GM18868 (cell line): ENCODE measurements around the gene PRMT5.
A peak's percentile ranks its signal among the peaks of the same experiment; 100 is the strongest.

Experiments
- ATAC-seq: cut with Tn5 transposase; IDR thresholded peaks from one replicate; pipeline ENCODE4 v1.9.1; 2021; ENCODE audit warnings: mild to moderate bottlenecking, moderate library complexity; ENCODE audit not compliant: unreplicated experiment

The PRMT5 gene

DNA sequence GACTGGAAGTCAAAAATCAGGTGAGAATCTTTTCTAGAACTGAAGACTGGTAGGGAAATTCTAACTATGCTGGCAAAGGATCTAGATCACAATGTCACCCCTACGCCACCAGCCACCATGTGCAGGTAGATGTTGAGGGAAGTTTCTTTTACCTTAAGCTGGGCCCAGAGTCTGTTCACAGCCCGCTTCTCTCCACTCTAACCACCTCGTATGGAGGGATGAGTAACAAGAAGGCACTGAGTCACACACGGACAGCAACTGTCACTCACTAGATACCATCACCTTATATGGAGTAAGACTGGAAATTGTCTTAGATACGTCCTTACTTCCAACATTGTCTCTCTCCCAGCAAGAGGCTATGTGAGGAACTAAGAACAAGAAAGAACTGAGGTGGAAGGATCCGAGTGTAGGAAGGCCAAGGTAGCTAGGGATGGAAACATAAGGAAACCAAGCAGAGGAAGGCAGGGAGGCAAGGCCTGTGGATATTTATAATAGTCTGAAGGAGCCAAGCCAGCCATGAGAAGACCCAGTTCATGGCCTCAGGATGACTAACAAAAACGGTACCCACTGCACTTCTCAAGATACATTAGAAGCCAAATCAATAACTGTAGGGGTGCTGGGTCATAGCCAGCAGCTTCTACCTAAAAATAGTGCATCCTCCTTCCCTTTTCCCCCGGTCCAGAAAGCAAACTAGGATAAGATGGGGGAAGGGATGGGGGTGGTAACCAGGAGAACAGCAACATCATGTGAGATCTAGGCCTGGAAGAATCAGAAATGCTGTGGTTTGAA is 30.7 kb downstream of the PRMT5 start:
- no peak for ATAC-seq

DNA sequence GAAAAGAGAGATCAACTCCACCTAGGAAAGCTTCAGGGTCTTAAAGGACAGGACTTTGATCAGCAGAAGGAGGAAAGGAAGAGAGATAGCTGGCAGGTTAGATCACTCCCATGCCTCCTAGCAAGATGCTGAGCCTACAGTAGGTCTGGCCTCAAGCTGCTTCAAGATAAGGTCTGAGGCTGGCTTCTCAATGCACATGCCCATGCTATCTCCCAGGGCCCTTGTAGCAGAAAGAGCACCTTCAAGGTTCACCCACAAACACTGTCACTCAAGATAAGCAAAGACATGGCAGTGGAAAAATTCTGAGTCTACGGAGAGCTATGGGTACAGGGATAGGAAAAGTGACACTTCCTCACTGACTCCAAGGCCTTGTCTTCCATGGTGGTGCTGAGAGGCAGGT is 31.8 kb downstream of the PRMT5 start:
- ATAC-seq: no peak

DNA sequence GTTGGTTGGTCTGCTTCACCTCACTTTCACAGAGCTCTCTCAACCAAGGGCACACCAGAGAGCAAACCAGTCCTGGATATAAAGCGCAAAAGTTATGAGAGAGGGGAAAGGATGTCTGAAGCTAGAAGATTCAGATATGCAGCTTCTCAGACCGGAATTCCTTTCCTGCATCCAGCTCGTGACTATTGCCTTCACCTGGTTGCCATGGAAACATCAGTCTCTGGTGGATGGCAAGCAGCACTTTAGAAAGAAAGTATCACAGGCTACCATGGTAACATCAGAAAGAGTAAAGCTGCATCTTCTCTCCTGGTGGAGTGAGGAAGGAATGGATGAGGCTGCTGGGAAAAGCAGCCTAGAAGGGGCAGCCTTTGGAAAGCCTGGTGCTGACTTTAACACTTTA is 32.4 kb downstream of the PRMT5 start:
- no peak for ATAC-seq

DNA sequence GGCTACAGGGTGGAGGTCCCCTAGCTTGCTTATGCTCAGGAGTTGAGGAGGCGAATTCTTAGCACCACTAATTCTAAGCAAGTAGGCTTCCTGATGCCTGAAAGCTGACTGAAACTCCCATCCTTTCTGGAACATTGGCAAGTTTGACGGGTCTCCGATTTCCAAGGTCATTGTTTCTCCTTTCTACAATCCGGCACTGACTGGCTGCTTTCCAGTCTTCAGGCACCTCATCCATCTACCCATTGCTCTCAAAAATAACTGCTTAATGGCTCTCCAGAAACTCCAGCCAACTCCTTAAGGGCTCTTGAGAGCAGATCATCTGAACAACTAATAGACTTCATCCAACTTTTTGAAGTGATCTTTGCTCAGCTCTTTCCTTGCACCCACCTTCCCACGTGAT is 32.8 kb downstream of the PRMT5 start:
- no peak for ATAC-seq

DNA sequence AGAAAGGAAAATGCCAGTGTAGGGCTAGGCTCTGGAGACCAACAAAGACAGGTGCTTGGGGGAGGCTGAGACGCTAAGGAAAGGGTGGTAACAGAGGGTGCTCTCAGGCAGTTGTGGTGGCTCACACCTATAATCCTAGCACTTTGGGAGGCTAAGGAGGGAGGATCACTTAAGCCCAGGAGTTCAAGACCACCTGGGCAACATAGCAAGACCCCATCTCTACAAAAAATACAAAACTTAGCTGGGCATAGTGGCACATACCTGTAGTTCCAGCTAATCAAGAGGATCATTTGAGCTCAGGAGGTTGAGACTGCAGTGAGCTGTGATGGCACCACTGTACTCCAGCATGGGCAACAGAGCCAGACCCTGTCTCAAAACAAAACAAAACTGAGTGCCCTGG is 33.8 kb downstream of the PRMT5 start:
- no peak for ATAC-seq

DNA sequence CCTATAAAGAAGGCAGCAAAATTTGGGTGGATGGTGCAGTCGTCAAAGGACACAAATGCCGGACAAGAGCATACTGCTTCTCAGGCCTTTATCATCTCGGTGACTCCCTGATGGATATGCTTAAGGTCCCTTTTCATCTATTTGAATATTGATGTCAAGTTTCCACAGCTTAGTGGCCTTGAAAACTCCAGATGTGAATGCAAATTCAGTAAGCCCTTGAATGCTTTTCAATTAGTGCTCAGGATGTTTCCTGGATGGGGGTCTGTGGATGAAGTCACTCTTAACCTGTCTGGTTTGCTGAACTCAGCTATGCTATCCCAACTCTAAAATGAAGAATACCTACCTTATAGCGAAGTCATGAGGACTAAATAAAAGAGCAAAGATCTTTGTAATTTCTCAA is 35.5 kb downstream of the PRMT5 start:
- ATAC-seq: no peak

DNA sequence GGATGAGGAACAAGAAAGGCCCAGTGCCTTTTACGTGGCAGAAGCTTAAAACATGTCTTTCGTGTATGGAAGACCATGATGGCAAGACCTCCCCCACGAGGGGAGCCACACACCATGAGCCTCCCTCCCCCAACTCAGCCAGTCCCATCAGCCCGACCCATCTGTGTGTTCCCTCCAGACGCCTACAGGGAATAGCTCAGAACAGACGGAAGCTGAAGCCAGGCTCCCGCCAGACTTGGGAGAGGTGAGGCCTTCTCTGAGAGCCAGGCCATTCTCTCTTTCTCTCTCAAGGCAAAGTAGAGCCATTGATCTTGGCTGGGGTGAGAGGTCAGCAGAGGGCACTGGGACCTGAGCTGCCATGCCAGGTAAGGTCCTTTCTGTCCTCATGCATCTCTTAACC is 36.7 kb downstream of the PRMT5 start:
- no peak for ATAC-seq

DNA sequence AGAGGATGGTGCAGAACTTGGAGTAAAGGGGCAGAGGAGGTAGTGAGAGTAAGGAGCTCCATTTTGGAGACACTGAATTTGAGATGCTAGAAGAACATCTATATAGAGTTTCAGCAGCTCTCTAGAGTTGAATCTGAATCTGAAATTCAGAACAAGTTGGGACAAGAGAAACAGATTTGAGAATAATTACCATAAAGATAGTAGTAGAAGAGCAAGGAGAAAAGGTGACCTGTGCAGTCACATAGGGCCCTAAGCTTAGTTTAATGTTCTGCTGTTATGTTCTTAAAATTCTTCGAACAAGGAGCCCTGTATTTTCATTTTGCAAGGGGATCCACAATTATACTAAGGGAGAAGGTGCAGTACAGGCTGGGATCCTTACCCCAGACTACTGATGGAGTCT is 38.8 kb downstream of the PRMT5 start:
- no peak for ATAC-seq

DNA sequence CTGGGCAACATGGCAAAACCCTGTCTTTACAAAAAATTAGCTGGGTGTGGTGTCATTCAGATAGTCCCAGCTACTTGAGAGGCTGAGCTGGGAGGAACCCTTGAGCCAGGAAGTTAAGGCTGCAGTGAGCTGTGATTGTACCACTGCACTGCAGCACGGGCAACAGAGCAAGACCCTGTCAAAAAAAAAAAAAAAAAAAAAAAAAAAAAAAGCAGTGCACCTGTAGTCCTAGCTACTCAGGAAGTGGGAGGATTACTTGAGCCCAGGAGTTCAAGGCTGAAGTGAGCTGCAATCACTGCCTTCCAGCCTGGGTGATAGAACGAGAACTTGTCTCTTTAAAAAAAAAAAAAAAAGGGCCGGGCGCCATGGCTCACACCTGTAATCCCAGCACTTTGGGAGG is 40.5 kb downstream of the PRMT5 start:
- no peak for ATAC-seq

DNA sequence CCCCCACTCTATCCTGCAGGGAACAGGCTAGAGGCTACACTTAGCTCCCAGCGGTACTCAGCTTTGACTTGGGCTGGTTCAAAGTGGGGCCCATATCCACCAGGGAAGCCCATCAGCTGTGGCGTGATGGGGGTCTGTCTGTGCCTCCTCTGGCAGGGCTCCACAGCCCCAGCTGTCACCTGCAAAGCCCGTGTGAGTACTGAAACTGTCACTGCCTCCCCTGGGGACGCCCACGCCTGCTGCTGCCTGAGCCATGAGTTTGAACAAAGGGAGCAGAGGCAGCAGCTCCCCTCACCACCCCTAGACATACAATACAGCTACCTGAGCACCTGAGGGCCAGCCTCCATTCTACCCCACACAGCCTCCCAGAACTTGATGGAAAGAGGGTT is 41.2 kb downstream of the PRMT5 start:
- ATAC-seq: peak; percentile 60

DNA sequence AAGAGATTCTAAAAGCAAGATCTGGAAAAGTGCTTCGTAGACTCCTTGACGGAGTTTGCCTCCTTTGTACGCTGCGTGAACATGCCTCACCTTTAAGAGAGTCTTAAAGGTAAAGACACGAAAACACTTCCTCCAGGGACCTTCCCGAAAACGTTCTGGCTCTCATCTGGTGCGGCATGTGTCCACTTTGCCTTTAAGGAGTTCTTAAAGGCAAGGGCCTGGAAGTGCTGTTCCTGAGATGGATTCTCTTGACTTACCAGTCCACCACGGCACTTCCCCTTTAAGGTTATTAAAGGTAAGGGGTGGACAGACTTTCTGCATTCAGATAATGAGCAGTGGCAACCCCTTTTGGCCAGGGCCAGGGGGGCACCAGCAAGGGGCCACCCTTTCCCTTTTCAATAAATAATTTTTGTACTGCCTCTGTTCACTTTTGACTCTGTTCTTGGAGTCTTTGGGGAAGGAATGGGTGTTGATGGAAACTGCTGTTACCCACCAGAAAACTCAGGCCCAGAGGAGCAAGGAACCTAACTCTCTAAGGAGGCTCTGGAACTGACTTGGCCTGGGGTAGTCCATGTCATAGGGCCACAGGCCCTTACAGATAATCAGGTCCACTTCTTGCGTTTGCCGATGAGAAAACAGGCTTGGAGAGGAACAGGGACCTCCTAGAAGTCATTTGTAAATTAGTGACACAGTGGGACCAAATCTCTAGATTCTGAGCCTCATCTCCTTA is 41.8 kb downstream of the PRMT5 start:
- peak; percentile 45 for ATAC-seq

DNA sequence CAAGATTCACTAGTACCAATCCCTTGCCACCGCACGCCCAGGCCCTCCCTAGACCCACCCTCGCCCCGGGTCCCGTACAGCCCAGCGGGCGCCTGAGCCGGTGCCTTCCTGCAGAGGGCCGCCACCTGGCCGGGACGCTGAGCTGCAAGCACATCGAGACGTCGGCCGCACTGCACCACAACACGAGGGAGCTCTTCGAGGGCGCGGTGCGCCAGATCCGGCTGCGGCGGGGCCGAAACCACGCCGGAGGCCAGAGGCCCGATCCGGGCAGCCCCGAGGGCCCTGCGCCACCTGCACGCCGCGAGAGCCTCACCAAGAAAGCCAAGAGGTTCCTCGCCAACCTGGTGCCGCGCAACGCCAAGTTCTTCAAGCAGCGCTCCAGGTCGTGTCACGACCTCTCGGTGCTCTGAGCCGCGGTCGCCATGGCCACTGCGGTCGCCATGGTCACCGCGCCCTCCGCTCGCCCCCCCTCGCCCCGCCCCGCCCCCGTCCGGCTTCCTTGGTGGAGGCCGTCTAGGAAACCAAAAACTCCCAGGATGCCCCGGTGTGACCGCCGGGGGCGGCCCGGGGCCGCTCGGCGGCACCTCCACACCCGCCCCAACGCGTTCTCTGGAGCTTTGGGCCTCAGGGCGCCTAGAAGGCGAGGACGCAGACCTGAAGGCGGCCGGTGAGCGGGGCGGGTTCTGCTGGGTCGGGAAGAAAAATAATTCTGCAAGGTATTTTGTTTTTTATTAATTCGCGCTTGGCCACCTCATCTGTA is 42.5 kb downstream of the PRMT5 start:
- ATAC-seq: peak; percentile 40

DNA sequence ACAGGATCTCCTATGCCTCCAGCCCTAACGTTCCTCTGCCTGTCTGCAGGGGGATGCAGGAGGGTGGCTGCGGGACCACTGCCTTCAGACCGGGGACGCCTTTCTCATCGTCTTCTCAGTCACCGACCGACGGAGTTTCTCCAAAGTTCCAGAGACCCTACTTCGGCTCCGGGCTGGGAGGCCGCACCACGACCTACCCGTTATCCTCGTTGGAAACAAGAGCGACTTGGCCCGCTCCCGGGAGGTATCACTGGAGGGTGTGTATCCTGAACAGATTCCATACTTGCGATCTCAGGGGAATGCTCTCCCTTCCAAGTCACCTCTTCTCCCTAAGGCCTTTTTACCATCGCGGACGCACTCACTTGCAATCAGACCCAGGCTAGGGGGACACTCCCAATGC is 43.2 kb downstream of the PRMT5 start:
- no peak for ATAC-seq

DNA sequence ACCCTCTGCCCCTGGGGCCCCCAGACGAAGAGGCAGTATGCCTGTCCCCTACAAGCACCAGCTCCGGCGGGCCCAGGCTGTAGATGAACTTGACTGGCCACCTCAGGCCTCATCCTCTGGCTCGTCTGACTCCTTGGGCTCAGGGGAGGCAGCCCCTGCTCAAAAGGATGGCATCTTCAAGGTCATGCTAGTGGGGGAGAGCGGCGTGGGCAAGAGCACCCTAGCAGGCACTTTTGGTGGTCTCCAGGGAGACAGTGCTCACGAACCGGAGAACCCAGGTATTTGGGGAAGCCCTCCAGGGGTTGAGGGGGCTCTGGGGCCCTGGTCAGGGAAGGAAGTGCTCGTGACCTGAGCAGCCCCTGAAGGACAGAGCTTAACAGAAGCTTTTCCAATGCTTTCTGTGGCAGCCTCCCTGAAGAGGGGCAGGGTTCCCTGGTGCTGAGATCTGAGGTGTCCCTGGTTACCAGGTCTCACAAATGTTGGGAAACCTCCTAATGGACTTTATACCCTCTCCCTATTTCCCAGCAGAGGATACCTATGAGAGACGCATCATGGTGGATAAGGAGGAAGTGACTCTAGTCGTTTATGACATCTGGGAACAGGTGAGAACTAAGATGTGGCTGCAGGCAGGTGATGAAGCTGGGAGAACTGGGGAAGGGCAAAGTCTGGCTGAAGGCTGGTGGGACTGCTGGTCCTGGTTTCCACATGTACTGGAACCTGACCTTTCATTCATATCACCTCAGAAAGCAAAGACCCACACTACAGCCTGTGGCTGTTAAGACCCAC is 44.2 kb downstream of the PRMT5 start:
- ATAC-seq: no peak

DNA sequence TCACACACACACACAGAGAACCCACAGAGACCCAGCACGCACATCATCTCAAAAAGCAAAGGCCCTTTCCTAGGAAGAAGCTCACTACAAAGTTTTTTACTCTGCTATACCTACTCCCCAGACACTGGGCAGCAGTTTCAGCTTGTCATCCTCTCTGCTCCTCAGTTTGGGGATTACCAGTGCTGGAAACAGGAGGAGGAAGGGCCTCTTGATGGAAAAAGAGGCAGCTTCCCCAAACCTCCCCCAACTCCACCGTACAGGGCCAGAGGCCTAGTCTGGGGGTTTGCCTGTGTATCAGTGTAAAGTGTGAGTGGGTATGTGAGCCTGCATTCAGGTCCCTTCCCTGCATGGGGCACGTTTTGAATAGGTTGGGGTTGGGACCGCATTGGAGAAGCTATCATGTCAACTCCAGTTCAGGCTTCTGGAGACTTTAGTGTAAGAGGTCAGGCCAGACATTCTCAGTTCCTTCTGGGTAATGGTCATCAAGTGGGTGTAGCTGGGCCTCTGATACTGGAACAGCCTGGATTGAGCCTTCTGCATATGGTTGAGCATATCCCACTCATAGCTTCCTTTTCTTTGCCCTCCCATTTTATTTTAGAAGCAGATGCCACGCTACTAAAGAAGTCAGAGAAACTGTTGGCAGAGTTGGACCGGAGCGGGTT is 45.0 kb downstream of the PRMT5 start:
- ATAC-seq: no peak

DNA sequence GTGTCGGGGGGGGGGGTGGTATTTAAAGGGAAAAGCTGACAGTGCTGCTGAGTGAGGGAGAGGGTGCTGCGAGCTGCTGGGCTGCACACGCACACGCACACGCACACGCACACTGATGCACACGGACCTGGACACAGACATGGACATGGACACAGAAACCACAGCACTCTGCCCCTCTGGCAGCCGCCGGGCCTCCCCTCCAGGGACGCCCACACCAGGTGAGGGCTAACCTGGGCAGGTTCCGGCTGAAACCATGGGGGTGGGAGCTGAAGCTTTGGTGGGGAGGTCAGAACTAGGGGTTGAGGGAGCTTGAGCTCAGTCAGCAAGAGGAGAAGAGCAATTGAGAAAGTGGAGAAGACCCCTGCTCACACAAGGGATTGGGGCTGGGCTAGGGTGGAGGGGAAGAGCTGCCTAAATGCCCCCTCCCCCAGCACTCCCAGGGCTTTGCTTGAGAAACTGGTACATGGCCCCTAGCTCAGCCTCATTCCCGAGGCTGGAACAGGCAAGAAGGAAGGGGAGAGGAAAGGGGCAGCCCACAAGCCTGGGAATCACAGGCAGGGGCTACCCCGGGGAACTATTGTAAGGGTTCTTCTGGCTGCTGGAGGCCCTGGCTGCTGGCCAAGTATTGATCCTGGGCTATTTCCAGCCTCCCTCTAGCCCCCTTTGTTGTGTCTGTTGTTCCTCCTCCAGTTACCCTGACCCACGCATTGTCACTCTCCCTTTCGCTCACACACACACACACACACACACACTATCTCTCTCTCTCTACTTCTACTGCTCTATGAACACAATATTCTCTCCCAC is 45.8 kb downstream of the PRMT5 start, which contains the start of gene REM2:
REM2 (plus strand) TSS at position 50 of the 804 bp plus-strand sequence; CDS start at position 116, 66 bp downstream.
- no peak for ATAC-seq

DNA sequence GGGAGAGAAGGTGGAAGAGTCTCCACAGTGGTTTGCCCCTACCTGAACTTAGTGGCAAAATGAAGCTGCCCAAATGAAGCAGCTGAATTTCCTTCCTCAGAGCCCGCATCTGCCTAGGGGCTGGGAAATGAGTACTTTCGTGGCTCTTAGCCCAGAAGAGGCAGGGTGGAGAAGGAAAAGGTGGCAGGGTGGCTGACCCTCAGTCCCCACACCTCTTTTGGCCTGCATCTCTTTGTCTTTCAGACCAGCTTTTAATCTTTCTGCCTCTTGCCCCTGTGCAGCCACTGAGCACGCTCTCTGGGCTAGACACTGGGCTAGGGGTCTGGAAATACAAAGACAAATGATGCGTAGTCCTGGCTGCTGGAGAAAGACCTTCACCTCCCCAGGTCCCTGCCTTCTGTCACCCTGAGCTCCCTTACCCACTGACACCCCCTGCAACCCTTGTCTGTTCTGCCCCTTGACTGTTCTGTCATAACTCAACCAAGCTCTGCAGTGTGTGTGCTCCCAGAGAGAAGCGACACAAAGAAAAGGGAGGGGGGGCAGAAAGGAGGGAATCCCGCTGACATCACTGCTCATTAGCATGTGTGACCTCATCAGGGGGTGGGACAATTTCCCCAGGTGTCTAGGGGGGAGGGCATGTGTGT is 46.5 kb downstream of the PRMT5 start:
- no peak for ATAC-seq

DNA sequence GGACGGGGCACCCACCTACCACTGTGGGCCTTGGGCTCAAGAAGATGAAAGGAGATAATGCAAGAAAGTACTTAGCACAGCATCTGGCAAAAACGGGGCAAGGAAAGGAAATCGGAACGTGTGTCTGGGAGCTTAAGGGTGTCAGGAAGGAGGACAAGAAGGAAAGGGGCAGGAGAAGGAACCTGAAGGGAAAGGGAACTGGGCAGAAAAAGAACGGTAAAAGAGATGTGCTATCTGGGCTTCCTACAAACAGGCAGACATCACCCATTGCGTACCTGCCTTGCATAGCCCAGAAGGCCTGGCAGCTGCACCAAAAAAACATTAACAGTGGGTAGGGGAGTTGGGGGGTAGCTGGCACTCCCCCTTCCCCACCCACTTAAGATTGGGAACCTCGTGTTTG is 47.1 kb downstream of the PRMT5 start:
- no peak for ATAC-seq
